HG03575 (cell line): Measurements from ENCODE around the gene SMARCB1.

Experiments
- ATAC-seq: cut with Tn5 transposase; IDR thresholded peaks from one replicate; pipeline ENCODE4 v1.9.1; 2021; ENCODE audit not compliant: unreplicated experiment, insufficient number of reproducible peaks, low FRiP score; ENCODE audit errors: extremely low read depth

Gene SMARCB1

DNA sequence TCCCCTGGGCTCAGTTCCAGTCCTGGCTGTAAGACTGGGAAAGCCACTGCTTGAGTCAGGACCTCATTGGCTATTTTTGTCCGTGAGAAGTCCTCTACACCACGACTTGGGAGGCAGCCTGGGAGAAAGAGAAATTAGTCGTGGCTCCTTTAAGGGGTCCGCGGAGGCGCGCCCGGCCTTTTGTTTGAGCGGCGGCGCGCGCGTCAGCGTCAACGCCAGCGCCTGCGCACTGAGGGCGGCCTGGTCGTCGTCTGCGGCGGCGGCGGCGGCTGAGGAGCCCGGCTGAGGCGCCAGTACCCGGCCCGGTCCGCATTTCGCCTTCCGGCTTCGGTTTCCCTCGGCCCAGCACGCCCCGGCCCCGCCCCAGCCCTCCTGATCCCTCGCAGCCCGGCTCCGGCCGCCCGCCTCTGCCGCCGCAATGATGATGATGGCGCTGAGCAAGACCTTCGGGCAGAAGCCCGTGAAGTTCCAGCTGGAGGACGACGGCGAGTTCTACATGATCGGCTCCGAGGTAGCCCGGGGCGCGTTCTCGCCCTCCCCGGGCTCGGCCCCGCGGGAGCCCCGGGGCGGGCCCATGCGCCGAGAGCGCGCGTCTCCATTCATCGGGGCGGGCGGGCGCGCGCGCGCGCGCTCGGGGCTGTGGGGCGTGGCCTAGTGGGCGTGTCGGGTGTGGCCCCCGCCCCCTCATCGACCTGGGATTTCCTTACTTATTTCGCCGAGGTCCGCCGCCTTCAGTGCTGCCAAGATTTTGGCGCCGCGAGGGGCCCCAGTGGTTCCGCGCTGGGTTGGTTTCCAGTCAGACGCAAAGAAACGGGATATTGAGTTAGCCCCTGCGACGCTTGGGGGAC, at the start of gene SMARCB1:
SMARCB1 (plus strand) TSS at position 215 of the 848 bp plus-strand sequence; CDS start at position 419, 204 bp downstream.
- ATAC-seq, result no peak

GRCh38 chr22:23737696-23738095, 49.1 kb upstream of the SMARCB1 start:
- no peak for ATAC-seq

- ATAC-seq, result no peak
Measured at GRCh38 chr22:23742505-23743264, 44.1 kb upstream of the SMARCB1 start.

DNA sequence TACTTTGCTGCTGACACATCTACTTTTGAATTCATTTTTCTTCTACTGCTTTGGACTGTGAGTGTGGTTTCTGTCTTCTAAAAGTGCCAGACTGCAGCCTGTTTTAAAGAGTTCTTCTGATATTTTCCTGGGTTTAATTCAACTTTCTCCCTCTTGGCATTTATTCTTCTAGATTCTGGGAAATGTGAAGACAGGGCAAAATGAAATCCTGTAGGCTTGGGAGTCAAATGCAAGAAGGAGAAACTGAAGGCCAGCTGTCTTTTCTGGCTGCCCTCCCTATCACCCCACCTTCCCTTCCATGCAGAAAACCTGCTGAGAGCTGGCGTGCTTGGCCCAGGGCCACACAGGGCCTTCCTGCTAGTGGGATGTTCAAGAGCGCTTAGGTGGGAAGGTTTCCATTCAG, 43.5 kb upstream of the SMARCB1 start:
- no peak for ATAC-seq

GRCh38 chr22:23744001-23744400, 42.8 kb upstream of the SMARCB1 start:
- ATAC-seq, result no peak

DNA sequence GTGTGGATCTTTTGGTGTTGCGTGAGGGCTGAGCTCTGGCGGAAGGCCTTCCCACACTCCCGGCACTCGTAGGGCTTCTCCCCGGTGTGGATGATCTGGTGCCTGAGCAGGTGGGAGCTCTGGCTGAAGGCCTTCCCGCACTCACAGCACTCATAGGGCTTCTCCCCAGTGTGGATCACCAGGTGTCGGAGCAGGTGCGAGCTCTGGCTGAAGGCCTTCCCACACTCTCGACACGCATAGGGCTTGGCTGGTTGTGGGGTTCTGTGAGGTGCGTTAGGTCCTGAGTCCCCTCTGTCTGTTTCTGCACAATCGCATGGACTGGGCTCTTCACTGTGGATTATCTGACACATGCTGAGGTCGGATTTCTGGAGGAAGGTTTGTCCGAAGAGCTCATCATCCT, 42.3 kb upstream of the SMARCB1 start:
- ATAC-seq, result no peak

- ATAC-seq, result no peak
Measured at GRCh38 chr22:23745791-23746190, 41.0 kb upstream of the SMARCB1 start.

GRCh38 chr22:23749841-23750301, 36.9 kb upstream of the SMARCB1 start:
- ATAC-seq, result no peak

DNA sequence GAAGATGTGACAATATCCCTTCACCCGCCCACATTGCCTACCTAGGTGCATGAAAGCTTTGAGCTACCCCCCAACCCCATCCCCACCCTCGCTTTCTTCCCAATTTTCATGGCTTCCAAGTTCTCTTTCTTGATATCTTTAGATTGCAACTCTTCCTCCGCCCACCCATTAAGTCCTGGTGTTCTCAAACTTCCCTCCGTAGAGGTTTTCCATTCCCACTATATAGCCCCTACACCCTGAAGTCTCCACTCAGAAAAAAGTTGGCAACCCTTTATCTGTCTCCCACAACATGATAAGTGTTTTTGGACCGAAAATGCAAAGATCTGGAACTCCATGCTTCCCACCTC, 36.4 kb upstream of the SMARCB1 start:
- ATAC-seq, result no peak

GRCh38 chr22:23750714-23751440, 35.9 kb upstream of the SMARCB1 start, which contains the start of gene ZNF70:
ZNF70 (minus strand) TSS chr22:23751112; CDS start chr22:23745140, 5,972 bp downstream.
- no peak for ATAC-seq

- no peak for ATAC-seq
Measured at GRCh38 chr22:23751441-23751996, 35.2 kb upstream of the SMARCB1 start.

DNA sequence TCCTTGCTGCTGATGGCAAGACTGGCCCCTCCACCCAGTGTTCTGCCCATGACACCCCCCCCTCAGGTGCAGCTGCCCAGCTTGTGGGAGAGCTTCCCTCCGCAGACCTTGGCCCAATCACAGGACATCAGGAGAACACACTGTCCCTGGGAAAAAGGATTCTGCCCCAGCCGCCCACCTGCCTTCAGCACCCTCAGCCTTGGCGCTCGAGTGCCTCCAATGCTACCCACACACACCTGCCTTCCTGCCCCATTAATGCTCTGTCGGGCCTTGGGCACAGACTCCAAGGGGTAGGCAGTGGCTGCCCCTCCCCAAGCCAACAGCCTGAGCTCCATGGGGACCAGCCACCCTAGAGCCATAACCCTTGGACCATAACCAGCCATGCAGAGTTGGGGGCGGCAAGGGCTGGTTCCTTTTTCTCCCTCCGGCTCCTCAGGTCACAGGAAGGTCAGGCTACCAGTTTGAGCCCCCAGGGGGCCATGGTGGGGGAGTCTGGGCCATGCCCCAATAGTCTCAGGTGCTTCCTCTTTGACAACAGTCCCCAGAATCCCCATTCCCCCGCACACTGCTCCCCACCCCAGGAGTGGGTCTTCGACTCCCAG, 34.6 kb upstream of the SMARCB1 start:
- no peak for ATAC-seq

DNA sequence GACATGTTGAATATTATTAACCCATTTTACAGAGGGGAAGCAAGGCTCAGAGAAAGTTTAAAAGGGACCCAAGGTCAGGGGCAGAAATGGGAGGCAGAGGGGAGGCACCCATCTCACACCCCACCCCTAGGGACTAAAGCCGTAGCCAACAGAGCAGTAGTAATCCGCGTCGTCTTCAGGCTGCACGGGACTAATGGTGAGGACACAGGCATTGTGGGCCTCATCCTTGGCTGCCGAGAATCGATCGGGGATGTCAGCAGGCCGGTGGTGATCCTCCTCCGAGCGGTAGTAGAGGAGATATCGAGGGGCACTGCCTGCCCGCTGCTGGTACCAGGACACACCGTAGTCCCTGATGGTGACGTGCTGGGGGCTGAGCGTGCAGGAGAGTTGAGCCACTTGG, 34.0 kb upstream of the SMARCB1 start:
- no peak for ATAC-seq

DNA sequence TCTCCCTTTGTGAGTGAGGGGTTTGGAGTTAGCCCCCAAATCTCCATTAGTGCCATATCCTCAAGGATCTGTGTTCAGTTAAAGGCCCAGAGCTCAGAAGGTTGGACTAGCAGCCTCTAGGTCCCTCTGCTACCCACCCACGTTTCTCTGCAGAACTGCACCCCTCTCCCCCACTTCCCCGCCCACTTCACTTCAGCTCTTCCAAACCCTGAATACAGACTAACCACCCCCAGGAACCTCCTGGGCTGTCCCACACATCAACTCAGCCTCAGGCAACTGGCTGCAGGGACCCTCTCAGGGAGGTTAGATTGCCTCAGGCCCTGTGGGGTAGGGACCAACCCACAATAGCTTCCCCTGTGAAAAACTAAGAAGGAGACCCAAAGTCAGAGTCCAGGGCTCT, 33.4 kb upstream of the SMARCB1 start:
- ATAC-seq, result no peak

DNA sequence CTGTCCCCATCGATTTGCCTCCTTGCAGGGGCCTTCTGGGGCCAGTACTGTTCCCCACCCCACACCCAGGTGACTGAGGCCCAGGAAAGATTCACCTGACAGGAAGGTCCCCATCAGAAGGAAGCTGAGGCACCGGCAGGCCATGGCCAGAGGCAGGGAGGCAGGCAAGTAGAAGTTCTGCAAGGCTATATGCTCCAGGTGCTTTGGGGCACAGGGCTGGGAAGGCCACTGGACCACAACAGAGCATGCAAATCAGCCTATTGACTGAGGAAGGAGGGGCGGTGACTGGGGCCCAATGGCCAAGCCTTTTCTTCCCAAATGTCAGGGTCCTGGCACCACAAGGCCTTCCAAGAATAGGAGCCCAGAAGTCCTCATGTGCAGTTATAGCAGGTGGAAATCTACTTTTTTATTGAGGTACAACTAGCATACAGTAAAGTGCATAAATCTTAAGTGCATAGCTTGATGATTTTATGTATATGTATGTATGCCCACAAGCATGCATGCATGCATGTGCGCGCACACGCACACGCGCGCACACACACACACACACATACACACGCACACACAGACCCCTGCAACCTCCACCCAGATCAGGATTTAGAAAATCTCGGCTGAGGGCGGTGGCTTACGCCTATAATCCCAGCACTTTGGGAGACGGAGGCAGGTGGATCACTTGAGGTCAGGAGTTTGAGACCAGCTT, 32.4 kb upstream of the SMARCB1 start, which contains the start of gene VPREB3:
VPREB3 (minus strand) TSS at position 206 of the 700 bp plus-strand sequence; CDS start at position 144, 62 bp downstream.
- no peak for ATAC-seq

GRCh38 chr22:23754980-23755636, 31.7 kb upstream of the SMARCB1 start:
- no peak for ATAC-seq

DNA sequence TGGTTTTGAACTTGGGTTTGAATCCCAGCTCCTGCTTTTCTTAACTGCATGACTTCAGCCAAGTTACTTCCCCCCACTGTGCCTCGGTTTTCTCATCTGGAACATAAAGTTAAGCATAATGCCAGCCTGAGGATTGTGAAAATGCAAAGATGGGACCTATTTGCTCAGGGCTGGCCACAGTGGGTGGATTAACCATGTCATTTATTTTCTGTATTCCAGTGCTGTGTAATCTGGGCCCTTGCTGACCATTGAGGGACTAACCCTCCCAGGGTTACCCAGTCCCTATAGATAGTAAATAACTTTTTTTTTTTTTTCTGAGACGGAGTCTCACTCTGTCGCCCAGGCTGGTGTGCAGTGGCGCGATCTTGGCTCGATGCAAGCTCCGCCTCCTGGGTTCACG, 31.1 kb upstream of the SMARCB1 start:
- ATAC-seq, result no peak

DNA sequence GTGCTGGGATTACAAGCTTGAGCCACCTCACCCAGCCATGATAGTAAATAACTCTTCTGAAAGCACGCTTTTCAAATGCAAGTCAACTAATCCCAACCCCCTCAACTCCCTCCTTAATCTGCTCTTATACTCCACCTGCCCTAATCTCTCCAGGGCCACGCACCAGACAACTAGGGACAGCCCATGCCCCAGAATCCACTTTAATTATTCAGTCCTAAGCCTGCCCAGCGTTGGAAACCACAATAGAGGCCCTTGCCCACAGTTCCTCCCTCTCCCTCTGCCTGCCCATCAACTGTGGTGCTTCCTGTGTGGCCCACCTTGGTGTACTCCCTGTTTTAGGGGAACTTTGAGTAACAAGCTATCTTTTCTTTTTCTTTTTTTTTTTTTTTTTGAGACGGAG, 29.9 kb upstream of the SMARCB1 start:
- no peak for ATAC-seq
